Measurements from ENCODE around the gene JPH3.
"Not testable (repeated sequence)": the region's sequence is repeated elsewhere in the genome, so short reads cannot be mapped to it uniquely, and the experiment has no call there.

The JPH3 gene

DNA sequence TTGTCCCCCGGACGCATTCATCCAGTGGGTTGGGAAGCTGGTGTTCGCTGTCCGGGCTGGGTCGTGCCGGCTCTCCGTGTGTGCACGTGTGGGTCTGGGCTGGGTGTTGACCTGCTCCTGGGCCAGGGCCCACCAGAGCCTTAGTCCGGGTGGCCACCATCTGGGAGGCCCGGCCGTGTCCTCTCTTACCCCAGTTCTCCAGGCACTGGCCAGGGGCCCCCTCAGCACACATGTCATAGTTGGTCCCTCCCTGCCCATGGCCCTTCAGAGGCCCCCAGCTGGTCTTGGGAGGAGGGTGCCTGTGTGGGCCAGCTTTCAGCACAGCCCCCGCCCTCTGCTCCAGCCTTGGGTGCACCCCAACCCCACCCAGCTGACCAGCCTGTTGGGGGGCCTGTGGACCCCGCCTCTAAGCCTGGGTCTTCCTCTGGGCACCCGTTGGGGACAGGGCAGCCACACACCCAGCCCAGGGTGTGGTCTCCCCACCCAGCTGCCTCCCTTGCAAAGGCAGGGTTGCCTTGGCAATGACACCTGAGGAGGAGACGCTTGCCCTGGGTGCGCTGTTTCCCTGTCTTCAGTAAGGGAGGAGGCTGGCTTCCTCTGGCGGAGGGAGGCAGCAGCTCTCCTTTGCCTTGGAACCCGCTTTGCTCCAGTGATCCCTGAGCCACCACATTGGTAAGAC, 77.4 kb downstream of the JPH3 start:
- Mint-ChIP-seq H3K4me1 (peaks cover 5% of the 10 kb centered on the region), H3K27me3 (ENCODE audit: low read depth) (peaks cover 16% of the 10 kb centered on the region), H3K9me3 (peaks cover 2% of the 10 kb centered on the region), H3K36me3 (ENCODE audit: low read depth) (no peaks in the 10 kb centered on the region), H3K4me3 (no peak overlapping the region), H3K27ac (no peak overlapping the region)
- TF ChIP-seq, protein P1, sequence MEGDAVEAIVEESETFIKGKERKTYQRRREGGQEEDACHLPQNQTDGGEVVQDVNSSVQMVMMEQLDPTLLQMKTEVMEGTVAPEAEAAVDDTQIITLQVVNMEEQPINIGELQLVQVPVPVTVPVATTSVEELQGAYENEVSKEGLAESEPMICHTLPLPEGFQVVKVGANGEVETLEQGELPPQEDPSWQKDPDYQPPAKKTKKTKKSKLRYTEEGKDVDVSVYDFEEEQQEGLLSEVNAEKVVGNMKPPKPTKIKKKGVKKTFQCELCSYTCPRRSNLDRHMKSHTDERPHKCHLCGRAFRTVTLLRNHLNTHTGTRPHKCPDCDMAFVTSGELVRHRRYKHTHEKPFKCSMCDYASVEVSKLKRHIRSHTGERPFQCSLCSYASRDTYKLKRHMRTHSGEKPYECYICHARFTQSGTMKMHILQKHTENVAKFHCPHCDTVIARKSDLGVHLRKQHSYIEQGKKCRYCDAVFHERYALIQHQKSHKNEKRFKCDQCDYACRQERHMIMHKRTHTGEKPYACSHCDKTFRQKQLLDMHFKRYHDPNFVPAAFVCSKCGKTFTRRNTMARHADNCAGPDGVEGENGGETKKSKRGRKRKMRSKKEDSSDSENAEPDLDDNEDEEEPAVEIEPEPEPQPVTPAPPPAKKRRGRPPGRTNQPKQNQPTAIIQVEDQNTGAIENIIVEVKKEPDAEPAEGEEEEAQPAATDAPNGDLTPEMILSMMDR (IDR thresholded peaks at IDR 0.05; ENCODE audit: unreplicated experiment in 3 of 3), result no peak

DNA sequence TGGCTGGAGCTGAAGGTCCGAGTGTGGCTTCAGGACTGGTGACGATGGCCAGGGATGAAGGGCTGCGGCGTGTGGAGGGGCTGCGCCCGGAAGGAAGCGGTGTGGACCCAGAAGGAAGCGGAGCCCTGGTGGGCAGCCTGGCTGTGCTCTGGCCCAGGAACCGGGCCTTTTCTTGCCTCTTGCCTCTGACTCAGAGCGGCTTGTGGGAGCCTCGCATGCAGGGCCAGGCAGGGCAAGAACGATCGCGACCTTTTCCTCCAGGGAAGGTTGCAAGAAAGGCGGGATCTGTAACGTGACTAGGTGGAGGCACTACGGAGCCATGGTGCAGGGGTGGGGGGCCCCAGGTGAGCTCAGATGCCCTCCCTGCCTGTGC, 78.0 kb downstream of the JPH3 start:
- H3K9me3 Mint-ChIP-seq, result peaks cover 2% of the 10 kb centered on the region
- TF ChIP-seq, protein P1 (IDR thresholded peaks at IDR 0.05; ENCODE audit: unreplicated experiment in 3 of 3), result no peak
- H3K36me3 Mint-ChIP-seq (ENCODE audit: low read depth), result no peaks in the 10 kb centered on the region
- peaks cover 5% of the 10 kb centered on the region for H3K4me1 Mint-ChIP-seq
- no peak overlapping the region for H3K4me3 Mint-ChIP-seq
- no peak overlapping the region for H3K27ac Mint-ChIP-seq
- peaks cover 13% of the 10 kb centered on the region for H3K27me3 Mint-ChIP-seq (ENCODE audit: low read depth)

DNA sequence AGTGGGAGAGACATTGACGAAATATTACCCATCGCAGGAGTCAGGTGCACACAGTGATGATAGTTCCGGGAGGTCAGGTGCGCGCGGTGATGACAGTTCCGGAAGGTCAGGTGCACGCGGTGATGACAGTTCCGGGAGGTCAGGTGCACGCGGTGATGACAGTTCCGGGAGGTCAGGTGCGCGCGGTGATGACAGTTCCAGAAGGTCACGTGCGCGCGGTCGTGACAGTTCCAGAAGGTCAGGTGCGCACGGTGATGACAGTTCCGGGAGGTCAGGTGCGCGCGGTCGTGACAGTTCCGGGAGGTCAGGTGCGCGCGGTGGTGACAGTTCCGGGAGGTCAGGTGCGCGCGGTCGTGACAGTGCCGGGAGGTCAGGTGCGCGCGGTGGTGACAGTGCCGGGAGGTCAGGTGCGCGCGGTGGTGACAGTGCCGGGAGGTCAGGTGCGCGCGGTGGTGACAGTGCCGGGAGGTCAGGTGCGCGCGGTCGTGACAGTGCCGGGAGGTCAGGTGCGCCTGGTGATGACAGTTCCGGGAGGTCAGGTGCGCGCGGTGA, 78.8 kb downstream of the JPH3 start:
- H3K4me1 Mint-ChIP-seq; H3K27ac Mint-ChIP-seq; H3K9me3 Mint-ChIP-seq; H3K4me3 Mint-ChIP-seq; H3K36me3 Mint-ChIP-seq (ENCODE audit: low read depth): not testable (repeated sequence)
- H3K27me3 Mint-ChIP-seq (ENCODE audit: low read depth), result peaks cover 11% of the 10 kb centered on the region

DNA sequence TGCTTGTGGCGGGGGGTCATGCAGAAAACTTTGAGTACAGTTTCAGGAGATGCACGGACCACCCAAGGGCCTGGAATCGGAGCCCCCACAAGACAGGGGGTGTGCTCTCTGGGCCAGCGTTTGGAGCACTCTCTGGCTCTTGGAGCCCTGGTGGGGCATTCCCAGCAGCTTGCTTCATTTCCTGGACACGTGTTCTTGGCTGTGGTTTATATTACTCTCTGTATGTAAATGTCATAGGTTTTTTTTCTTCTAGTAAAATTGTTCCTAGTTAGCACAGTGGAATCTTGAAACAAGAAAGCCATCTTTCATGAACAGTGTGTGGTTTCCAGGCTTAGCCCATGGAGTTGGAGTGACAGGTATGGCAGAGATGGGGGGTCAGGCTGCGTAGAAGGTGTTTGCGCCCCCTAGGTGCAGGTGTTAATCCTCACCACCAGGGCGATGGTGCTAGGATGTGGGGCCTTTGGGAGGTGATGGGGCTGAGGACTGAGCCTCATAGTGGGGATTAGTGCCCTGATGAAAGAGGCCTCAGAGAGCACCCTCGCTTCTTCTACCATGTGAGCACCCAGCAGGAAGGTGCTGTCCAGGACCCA, 79.8 kb downstream of the JPH3 start:
- Mint-ChIP-seq H3K27me3 (ENCODE audit: low read depth) (peaks cover 11% of the 10 kb centered on the region), H3K4me3 (no peak overlapping the region), H3K4me1 (peaks cover 5% of the 10 kb centered on the region), H3K36me3 (ENCODE audit: low read depth) (no peaks in the 10 kb centered on the region), H3K27ac (peak overlapping the region in 1 of 3 experiments; percentile 9), H3K9me3 (no peaks in the 10 kb centered on the region)
- TF ChIP-seq, protein P1 (IDR thresholded peaks at IDR 0.05; ENCODE audit: unreplicated experiment in 3 of 3), result no peak

DNA sequence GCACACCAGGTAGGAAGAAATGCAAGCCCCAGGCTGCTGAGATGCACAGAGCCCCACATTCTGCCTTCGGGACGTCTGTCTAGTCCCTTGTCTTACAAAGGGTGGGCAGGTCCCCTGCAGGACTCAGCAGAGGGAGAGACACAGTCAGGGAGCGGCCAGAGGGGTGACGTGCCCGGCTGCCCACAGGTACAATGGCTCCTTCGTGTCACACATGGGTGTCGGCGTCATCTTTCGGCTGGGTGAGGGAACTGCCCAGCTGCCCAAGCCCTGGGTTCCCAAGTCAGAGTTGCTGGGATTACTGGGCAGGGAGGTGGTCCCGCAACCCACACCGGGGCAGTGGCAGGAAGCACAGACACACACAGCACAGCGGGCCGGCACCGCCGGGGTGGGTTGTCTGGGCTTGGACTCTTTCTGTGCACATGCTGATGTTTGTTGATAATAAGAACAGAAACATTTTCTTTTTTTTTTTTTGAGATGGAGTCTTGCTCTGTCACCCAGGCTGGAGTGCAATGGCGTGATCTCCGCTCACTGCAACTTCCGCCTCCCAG, 80.6 kb downstream of the JPH3 start:
- Mint-ChIP-seq H3K27me3 (ENCODE audit: low read depth) (peaks cover 6% of the 10 kb centered on the region), H3K9me3 (no peaks in the 10 kb centered on the region)
- TF ChIP-seq, protein P1 (IDR thresholded peaks at IDR 0.05; ENCODE audit: unreplicated experiment in 3 of 3), result no peak

DNA sequence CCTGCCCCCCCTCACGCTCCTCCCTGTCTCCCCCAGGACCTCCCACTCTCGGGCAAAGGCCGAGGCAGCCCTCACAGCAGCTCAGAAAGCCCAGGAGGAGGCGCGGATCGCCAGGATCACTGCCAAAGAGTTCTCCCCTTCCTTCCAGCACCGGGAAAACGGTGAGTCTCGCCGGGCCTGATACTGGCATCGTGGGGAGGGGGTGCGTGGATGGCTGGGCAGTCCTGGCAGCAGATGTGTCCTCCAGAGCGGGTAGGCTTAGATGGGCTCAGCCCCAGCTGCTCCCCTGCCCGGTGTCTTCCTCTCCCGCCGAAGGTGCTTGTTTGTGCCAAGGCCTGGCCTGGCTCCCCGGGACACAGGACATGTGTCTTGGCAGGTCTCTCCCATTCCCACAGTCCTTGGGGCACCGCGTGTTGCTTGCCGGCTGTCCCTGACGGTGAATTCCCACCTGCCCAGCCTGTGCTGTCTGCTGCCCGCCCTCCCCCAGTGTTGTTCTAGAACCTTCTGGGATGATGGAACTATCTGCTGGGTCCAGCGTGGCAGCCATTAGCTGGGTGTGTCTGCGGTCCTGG, 81.9 kb downstream of the JPH3 start:
- no peak overlapping the region for H3K27ac Mint-ChIP-seq
- H3K9me3 Mint-ChIP-seq, result no peaks in the 10 kb centered on the region
- H3K36me3 Mint-ChIP-seq (ENCODE audit: low read depth), result no peaks in the 10 kb centered on the region
- TF ChIP-seq, protein P1 (IDR thresholded peaks at IDR 0.05; ENCODE audit: unreplicated experiment in 3 of 3), result no peak
- peaks cover 5% of the 10 kb centered on the region for H3K4me1 Mint-ChIP-seq
- peaks cover 2% of the 10 kb centered on the region for H3K27me3 Mint-ChIP-seq (ENCODE audit: low read depth)
- H3K4me3 Mint-ChIP-seq, result no peak overlapping the region

More for the DNA sequence above, 80.6 kb downstream of the JPH3 start:
- Mint-ChIP-seq H3K36me3 (ENCODE audit: low read depth) (no peaks in the 10 kb centered on the region), H3K4me3 (no peak overlapping the region), H3K27ac (no peak overlapping the region), H3K4me1 (peaks cover 5% of the 10 kb centered on the region)
